GM23338 (cell line): Measurements from ENCODE around the gene EXOSC5.

Experiments
- CREB1 ChIP-seq: fragments of 250-450 bp; sonication (Bioruptor Pico); IDR thresholded peaks from 2 replicates; pipeline ENCODE4 v1.5.0; 2020; ENCODE audit warnings: low read depth, mild to moderate bottlenecking, moderate library complexity
- EZH2 ChIP-seq: fragments of 200-600 bp; sonication (generic); IDR thresholded peaks from one replicate; pipeline ENCODE4 v1.8.0; 2017; ENCODE audit warnings: antibody characterized with exemption, mild to moderate bottlenecking, low read depth; ENCODE audit not compliant: unreplicated experiment
- EZH2phosphoT487 ChIP-seq: fragments of 200-600 bp; sonication (generic); IDR thresholded peaks from one replicate; pipeline ENCODE4 v1.8.1; 2018; ENCODE audit warnings: antibody characterized with exemption; ENCODE audit not compliant: unreplicated experiment
- JUNB ChIP-seq: IDR thresholded peaks from one replicate; pipeline ENCODE4 v1.6.1; 2016; ENCODE audit warnings: antibody characterized with exemption; ENCODE audit not compliant: unreplicated experiment
- NANOG ChIP-seq: IDR thresholded peaks from 2 replicates; pipeline ENCODE4 v1.6.1; 2016; ENCODE audit warnings: antibody characterized with exemption, borderline replicate concordance
- POLR2AphosphoS5 ChIP-seq: IDR thresholded peaks from 2 replicates; pipeline ENCODE4 v1.6.1; 2016; ENCODE audit warnings: antibody characterized with exemption, low read depth
- STAT1 ChIP-seq: IDR thresholded peaks from one replicate; pipeline ENCODE4 v1.6.1; 2016; ENCODE audit warnings: antibody characterized with exemption; ENCODE audit not compliant: unreplicated experiment
- ZNF114 ChIP-seq: fragments of 250-450 bp; sonication (Bioruptor Pico); IDR thresholded peaks from 2 replicates; pipeline ENCODE4 v1.5.0; 2020; ENCODE audit warnings: mild to moderate bottlenecking, moderate library complexity
- TF ChIP-seq, protein P1 (sequence below), 2 experiments: fragments of 200-600 bp in 1 of 2; sonication (generic) in 1 of 2; conservative IDR thresholded peaks; 2 replicates each; pipeline versions ENCODE4 v1.5.1 to v1.6.1; 2016 to 2017; ENCODE audit warnings: antibody characterized with exemption in 2 of 2, low read depth in 2 of 2, mild to moderate bottlenecking in 2 of 2, moderate library complexity in 1 of 2
- TF ChIP-seq, protein P2 (sequence below): IDR thresholded peaks from one replicate; pipeline ENCODE4 v1.6.1; 2018; ENCODE audit warnings: antibody characterized with exemption; ENCODE audit not compliant: unreplicated experiment
- TF ChIP-seq, protein P3 (sequence below): IDR thresholded peaks from 2 replicates; pipeline ENCODE4 v1.6.1; 2016; ENCODE audit warnings: antibody characterized with exemption
- TF ChIP-seq, protein P4 (sequence below): fragments of 250-450 bp; sonication (Bioruptor Pico); IDR thresholded peaks from 2 replicates; pipeline ENCODE4 v1.5.0; 2020; ENCODE audit warnings: mild to moderate bottlenecking, moderate library complexity

- no peak for TF ChIP-seq POLR2AphosphoS5
- TF ChIP-seq, protein P1, sequence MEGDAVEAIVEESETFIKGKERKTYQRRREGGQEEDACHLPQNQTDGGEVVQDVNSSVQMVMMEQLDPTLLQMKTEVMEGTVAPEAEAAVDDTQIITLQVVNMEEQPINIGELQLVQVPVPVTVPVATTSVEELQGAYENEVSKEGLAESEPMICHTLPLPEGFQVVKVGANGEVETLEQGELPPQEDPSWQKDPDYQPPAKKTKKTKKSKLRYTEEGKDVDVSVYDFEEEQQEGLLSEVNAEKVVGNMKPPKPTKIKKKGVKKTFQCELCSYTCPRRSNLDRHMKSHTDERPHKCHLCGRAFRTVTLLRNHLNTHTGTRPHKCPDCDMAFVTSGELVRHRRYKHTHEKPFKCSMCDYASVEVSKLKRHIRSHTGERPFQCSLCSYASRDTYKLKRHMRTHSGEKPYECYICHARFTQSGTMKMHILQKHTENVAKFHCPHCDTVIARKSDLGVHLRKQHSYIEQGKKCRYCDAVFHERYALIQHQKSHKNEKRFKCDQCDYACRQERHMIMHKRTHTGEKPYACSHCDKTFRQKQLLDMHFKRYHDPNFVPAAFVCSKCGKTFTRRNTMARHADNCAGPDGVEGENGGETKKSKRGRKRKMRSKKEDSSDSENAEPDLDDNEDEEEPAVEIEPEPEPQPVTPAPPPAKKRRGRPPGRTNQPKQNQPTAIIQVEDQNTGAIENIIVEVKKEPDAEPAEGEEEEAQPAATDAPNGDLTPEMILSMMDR (conservative IDR thresholded peaks at IDR 0.05; ENCODE audit: low read depth in 2 of 2) = no peak
- no peak for TF ChIP-seq CREB1
- TF ChIP-seq EZH2 = no peak
- TF ChIP-seq, protein P2, sequence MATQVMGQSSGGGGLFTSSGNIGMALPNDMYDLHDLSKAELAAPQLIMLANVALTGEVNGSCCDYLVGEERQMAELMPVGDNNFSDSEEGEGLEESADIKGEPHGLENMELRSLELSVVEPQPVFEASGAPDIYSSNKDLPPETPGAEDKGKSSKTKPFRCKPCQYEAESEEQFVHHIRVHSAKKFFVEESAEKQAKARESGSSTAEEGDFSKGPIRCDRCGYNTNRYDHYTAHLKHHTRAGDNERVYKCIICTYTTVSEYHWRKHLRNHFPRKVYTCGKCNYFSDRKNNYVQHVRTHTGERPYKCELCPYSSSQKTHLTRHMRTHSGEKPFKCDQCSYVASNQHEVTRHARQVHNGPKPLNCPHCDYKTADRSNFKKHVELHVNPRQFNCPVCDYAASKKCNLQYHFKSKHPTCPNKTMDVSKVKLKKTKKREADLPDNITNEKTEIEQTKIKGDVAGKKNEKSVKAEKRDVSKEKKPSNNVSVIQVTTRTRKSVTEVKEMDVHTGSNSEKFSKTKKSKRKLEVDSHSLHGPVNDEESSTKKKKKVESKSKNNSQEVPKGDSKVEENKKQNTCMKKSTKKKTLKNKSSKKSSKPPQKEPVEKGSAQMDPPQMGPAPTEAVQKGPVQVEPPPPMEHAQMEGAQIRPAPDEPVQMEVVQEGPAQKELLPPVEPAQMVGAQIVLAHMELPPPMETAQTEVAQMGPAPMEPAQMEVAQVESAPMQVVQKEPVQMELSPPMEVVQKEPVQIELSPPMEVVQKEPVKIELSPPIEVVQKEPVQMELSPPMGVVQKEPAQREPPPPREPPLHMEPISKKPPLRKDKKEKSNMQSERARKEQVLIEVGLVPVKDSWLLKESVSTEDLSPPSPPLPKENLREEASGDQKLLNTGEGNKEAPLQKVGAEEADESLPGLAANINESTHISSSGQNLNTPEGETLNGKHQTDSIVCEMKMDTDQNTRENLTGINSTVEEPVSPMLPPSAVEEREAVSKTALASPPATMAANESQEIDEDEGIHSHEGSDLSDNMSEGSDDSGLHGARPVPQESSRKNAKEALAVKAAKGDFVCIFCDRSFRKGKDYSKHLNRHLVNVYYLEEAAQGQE = no peak
- TF ChIP-seq EZH2phosphoT487 = no peak
- TF ChIP-seq NANOG = no peak
- TF ChIP-seq, protein P3, sequence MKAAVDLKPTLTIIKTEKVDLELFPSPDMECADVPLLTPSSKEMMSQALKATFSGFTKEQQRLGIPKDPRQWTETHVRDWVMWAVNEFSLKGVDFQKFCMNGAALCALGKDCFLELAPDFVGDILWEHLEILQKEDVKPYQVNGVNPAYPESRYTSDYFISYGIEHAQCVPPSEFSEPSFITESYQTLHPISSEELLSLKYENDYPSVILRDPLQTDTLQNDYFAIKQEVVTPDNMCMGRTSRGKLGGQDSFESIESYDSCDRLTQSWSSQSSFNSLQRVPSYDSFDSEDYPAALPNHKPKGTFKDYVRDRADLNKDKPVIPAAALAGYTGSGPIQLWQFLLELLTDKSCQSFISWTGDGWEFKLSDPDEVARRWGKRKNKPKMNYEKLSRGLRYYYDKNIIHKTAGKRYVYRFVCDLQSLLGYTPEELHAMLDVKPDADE = no peak
- TF ChIP-seq, protein P4, sequence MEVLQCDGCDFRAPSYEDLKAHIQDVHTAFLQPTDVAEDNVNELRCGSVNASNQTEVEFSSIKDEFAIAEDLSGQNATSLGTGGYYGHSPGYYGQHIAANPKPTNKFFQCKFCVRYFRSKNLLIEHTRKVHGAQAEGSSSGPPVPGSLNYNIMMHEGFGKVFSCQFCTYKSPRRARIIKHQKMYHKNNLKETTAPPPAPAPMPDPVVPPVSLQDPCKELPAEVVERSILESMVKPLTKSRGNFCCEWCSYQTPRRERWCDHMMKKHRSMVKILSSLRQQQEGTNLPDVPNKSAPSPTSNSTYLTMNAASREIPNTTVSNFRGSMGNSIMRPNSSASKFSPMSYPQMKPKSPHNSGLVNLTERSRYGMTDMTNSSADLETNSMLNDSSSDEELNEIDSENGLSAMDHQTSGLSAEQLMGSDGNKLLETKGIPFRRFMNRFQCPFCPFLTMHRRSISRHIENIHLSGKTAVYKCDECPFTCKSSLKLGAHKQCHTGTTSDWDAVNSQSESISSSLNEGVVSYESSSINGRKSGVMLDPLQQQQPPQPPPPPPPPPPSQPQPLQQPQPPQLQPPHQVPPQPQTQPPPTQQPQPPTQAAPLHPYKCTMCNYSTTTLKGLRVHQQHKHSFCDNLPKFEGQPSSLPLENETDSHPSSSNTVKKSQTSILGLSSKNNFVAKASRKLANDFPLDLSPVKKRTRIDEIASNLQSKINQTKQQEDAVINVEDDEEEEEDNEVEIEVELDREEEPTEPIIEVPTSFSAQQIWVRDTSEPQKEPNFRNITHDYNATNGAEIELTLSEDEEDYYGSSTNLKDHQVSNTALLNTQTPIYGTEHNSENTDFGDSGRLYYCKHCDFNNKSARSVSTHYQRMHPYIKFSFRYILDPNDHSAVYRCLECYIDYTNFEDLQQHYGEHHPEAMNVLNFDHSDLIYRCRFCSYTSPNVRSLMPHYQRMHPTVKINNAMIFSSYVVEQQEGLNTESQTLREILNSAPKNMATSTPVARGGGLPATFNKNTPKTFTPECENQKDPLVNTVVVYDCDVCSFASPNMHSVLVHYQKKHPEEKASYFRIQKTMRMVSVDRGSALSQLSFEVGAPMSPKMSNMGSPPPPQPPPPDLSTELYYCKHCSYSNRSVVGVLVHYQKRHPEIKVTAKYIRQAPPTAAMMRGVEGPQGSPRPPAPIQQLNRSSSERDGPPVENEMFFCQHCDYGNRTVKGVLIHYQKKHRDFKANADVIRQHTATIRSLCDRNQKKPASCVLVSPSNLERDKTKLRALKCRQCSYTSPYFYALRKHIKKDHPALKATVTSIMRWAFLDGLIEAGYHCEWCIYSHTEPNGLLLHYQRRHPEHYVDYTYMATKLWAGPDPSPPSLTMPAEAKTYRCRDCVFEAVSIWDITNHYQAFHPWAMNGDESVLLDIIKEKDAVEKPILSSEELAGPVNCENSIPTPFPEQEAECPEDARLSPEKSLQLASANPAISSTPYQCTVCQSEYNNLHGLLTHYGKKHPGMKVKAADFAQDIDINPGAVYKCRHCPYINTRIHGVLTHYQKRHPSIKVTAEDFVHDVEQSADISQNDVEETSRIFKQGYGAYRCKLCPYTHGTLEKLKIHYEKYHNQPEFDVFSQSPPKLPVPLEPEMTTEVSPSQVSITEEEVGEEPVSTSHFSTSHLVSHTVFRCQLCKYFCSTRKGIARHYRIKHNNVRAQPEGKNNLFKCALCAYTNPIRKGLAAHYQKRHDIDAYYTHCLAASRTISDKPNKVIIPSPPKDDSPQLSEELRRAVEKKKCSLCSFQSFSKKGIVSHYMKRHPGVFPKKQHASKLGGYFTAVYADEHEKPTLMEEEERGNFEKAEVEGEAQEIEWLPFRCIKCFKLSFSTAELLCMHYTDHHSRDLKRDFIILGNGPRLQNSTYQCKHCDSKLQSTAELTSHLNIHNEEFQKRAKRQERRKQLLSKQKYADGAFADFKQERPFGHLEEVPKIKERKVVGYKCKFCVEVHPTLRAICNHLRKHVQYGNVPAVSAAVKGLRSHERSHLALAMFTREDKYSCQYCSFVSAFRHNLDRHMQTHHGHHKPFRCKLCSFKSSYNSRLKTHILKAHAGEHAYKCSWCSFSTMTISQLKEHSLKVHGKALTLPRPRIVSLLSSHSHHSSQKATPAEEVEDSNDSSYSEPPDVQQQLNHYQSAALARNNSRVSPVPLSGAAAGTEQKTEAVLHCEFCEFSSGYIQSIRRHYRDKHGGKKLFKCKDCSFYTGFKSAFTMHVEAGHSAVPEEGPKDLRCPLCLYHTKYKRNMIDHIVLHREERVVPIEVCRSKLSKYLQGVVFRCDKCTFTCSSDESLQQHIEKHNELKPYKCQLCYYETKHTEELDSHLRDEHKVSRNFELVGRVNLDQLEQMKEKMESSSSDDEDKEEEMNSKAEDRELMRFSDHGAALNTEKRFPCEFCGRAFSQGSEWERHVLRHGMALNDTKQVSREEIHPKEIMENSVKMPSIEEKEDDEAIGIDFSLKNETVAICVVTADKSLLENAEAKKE (CRISPR knock-in tag) = no peak
- no peak for TF ChIP-seq ZNF114 (CRISPR knock-in tag)
- no peak for TF ChIP-seq STAT1
- no peak for TF ChIP-seq JUNB
These were observed 44.9 kb downstream of the EXOSC5 start for GRCh38 chr19:41352279-41352608.
